ENCODE results near the gene RAB3A.

DNA sequence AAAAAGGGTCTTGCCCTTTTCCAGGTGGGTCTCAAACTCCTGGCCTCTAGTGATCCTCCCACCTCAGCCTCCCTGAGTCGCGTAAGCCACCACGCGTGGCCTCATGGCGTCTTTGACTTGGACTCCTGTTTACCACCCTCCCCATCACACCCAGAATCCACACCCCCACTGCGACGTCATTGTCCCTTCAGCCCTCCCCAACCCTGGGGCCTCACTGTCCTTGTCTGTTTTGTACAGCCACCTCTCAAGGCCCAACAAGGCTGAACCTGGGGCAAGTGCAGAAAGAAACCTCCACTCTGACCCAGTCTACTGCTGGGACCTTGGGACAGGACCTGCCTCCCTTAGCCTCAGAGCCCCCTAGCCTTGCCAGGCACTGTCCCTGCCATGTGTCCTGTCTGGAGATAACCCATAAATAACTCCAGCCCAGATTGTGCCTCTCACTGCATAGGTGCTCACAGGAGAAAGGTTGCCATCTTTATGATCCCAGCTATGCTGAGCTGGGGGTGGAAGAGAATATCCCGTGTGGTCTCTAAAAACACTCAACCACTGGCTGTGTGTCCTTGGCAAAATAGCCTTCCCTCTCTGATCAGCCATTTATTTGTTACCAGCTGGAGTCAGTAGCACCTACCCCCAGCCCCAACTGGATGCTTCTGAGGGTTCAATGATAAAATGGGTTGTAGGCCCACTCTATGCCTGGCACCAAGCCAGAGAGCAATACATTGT lies 32.1 kb downstream of the RAB3A start:
- TF ChIP-seq GATA2 (IDR thresholded peaks at IDR 0.05; ENCODE audit: low read depth, low read length) (no peak), GATA3 (IDR thresholded peaks at IDR 0.05; ENCODE audit: low read depth, low read length) (no peak)

Data from SH-SY5Y (cell line).